ENCODE data around the gene RXFP1. TPM values are rescaled to one million over a fixed set of nuclear protein-coding genes. Genes with fewer than 3 reads are reported as not detected.

Gene RXFP1
- total and polyA plus RNA-seq, 2 experiments from 2014 or later: 1.2 to 3.1 TPM

- no peaks in the 10 kb centered on the region for H3K36me3 ChIP-seq (ENCODE audit: low read depth)
- no peaks in the 10 kb centered on the region for H3K79me2 ChIP-seq (ENCODE audit: insufficient read depth)
- H4K20me1 ChIP-seq (ENCODE audit: insufficient read depth): no peaks in the 10 kb centered on the region
- H3F3A ChIP-seq (ENCODE audit: insufficient read depth): peaks cover 19% of the 10 kb centered on the region
- H3K9me3 ChIP-seq (ENCODE audit: low read depth): no peaks in the 10 kb centered on the region
- TF ChIP-seq EZH2 (IDR thresholded peaks at IDR 0.05; ENCODE audit: insufficient read depth, poor library complexity, severe bottlenecking): no peak
- TF ChIP-seq EZH2phosphoT487 (IDR thresholded peaks at IDR 0.05; ENCODE audit: insufficient read depth, low read depth): no peak
- H3K9me2 ChIP-seq (ENCODE audit: insufficient read depth): no peaks in the 10 kb centered on the region
- WGBS, 2 experiments (ENCODE audit: low coverage in 1 of 2, low lambda C conversion rate in 2 of 2, missing lambda C conversion rate in 2 of 2): 76% methylated on average over 9 of the region's 9 CpGs
- peaks cover 37% of the 10 kb centered on the region for H3K4me1 ChIP-seq (ENCODE audit: insufficient read depth)
- H3K4me2 ChIP-seq (ENCODE audit: unreplicated experiment): no peak overlapping the region
- H2AFZ ChIP-seq: no peak overlapping the region
- H3K9ac ChIP-seq: no peak overlapping the region
- no peak overlapping the region for H3K27ac ChIP-seq
- DNase-seq: peak; percentile 7
- in situ Hi-C loops (cut with MboI): no loop called here
- no peak overlapping the region for H3K4me3 ChIP-seq
- no peaks in the 10 kb centered on the region for H3K27me3 ChIP-seq (replicated peaks; ENCODE audit: insufficient read depth)
These were observed 18.6 kb downstream of the RXFP1 start for GRCh38 chr4:158540125-158540907.

- Histone ChIP-seq H3F3A (ENCODE audit: insufficient read depth) (peaks cover 19% of the 10 kb centered on the region), H4K20me1 (ENCODE audit: insufficient read depth) (no peaks in the 10 kb centered on the region), H3K9me3 (ENCODE audit: low read depth) (no peaks in the 10 kb centered on the region), H3K27ac (no peak overlapping the region), H3K9me2 (ENCODE audit: insufficient read depth) (no peaks in the 10 kb centered on the region), H3K4me2 (ENCODE audit: unreplicated experiment) (no peak overlapping the region), H3K27me3 (replicated peaks; ENCODE audit: insufficient read depth) (no peaks in the 10 kb centered on the region), H3K9ac (no peak overlapping the region), H3K4me3 (no peak overlapping the region), H3K79me2 (ENCODE audit: insufficient read depth) (no peaks in the 10 kb centered on the region), H3K36me3 (ENCODE audit: low read depth) (no peaks in the 10 kb centered on the region), H3K4me1 (ENCODE audit: insufficient read depth) (peaks cover 31% of the 10 kb centered on the region), H2AFZ (no peak overlapping the region)
- no peak for TF ChIP-seq EZH2 (IDR thresholded peaks at IDR 0.05; ENCODE audit: insufficient read depth, poor library complexity, severe bottlenecking)
- no peak for TF ChIP-seq EZH2phosphoT487 (IDR thresholded peaks at IDR 0.05; ENCODE audit: insufficient read depth, low read depth)
- no peak for DNase-seq
- in situ Hi-C loops (cut with MboI): no loop called here
- 97% methylated on average over 5 of the region's 5 CpGs for WGBS, 2 experiments (ENCODE audit: low coverage in 1 of 2, low lambda C conversion rate in 2 of 2, missing lambda C conversion rate in 2 of 2)
These were observed 19.8 kb downstream of the RXFP1 start for GRCh38 chr4:158541506-158541905.

- Histone ChIP-seq H3K9ac (no peak overlapping the region), H3K36me3 (ENCODE audit: low read depth) (no peaks in the 10 kb centered on the region), H3K4me3 (no peak overlapping the region), H3K4me2 (ENCODE audit: unreplicated experiment) (no peak overlapping the region), H2AFZ (no peak overlapping the region), H3K79me2 (ENCODE audit: insufficient read depth) (no peaks in the 10 kb centered on the region), H3F3A (ENCODE audit: insufficient read depth) (peaks cover 9% of the 10 kb centered on the region), H3K27me3 (replicated peaks; ENCODE audit: insufficient read depth) (no peaks in the 10 kb centered on the region), H3K27ac (no peak overlapping the region), H3K4me1 (ENCODE audit: insufficient read depth) (peaks cover 22% of the 10 kb centered on the region), H4K20me1 (ENCODE audit: insufficient read depth) (no peaks in the 10 kb centered on the region), H3K9me3 (ENCODE audit: low read depth) (no peaks in the 10 kb centered on the region), H3K9me2 (ENCODE audit: insufficient read depth) (no peaks in the 10 kb centered on the region)
- in situ Hi-C loops (cut with MboI): no loop called here
- no peak for TF ChIP-seq EZH2phosphoT487 (IDR thresholded peaks at IDR 0.05; ENCODE audit: insufficient read depth, low read depth)
- TF ChIP-seq EZH2 (IDR thresholded peaks at IDR 0.05; ENCODE audit: insufficient read depth, poor library complexity, severe bottlenecking): no peak
- no peak for DNase-seq
- 86 to 89% methylated on average over 1 of the region's 1 CpG for WGBS, 2 experiments (ENCODE audit: low coverage in 1 of 2, low lambda C conversion rate in 2 of 2, missing lambda C conversion rate in 2 of 2)
These were observed 21.5 kb downstream of the RXFP1 start for GRCh38 chr4:158543191-158543590.

GRCh38 chr4:158544141-158544540 is 22.5 kb downstream of the RXFP1 start:
- Histone ChIP-seq H3K9ac (no peak overlapping the region), H3F3A (ENCODE audit: insufficient read depth) (peaks cover 9% of the 10 kb centered on the region), H2AFZ (no peak overlapping the region), H3K4me1 (ENCODE audit: insufficient read depth) (peaks cover 17% of the 10 kb centered on the region), H3K9me2 (ENCODE audit: insufficient read depth) (no peaks in the 10 kb centered on the region), H3K27ac (no peak overlapping the region), H3K4me2 (ENCODE audit: unreplicated experiment) (no peak overlapping the region), H3K79me2 (ENCODE audit: insufficient read depth) (no peaks in the 10 kb centered on the region), H3K27me3 (replicated peaks; ENCODE audit: insufficient read depth) (no peaks in the 10 kb centered on the region), H3K4me3 (no peak overlapping the region), H4K20me1 (ENCODE audit: insufficient read depth) (no peaks in the 10 kb centered on the region), H3K9me3 (ENCODE audit: low read depth) (no peaks in the 10 kb centered on the region), H3K36me3 (ENCODE audit: low read depth) (no peaks in the 10 kb centered on the region)
- 94 to 100% methylated on average over 1 of the region's 1 CpG for WGBS, 2 experiments (ENCODE audit: low coverage in 1 of 2, low lambda C conversion rate in 2 of 2, missing lambda C conversion rate in 2 of 2)
- DNase-seq: no peak
- in situ Hi-C loops (cut with MboI): no loop called here
- no peak for TF ChIP-seq EZH2phosphoT487 (IDR thresholded peaks at IDR 0.05; ENCODE audit: insufficient read depth, low read depth)
